Measurements from ENCODE around the gene PEX1.
"Not testable (repeated sequence)": the region's sequence is repeated elsewhere in the genome, so short reads cannot be mapped to it uniquely, and the experiment has no call there.

The PEX1 gene

DNA sequence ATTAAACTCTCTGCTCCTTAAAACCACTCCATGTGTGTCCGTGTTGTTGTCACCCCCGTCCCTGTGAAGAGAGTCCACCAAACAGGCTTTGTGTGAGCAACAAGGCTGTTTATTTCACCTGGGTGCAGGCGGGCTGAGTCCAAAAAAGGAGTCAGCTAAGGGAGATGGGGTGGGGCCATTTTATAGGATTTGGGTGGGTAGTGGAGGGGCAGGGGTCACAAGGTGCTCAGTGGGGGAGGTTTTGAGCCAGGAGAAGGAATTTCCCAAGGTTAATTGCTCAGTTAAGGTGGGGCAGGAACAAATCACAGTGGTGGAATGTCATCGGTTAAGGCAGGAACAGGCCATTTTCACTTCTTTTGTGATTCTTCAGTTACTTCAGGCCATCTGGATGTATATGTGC lies 49.2 kb downstream of the PEX1 start:
- H3K4me2 ChIP-seq (ENCODE audit: low read length, poor library complexity, severe bottlenecking); H3K9me3 ChIP-seq (ENCODE audit: control insufficient read depth, low read length): not testable (repeated sequence)
- WGBS = 95% methylated on average over 4 of the region's 4 CpGs

DNA sequence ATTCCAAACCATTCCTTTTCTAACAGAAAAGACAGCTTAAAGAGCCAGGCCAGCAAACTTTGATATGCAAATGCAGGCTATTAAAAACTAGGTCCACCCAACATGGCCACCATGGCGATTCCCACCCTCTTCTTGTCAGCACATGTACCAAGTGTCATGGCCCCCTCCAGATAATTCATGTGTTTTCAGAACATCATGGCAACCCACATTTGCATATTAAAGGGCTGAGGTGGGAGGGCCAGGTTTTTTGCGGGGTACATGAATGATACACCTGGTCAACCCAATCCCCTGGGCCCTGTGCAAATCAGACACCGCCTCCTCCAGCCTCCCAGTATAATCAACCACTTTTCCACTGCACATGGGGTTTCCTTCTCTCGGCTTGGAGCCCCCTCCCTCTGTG lies 49.6 kb downstream of the PEX1 start:
- Histone ChIP-seq H4K91ac (ENCODE audit: low read length) (no peak overlapping the region), H2BK15ac (ENCODE audit: low read depth, poor library complexity, severe bottlenecking) (no peak overlapping the region), H3K27ac (ENCODE audit: low read length, poor library complexity, severe bottlenecking) (no peak overlapping the region), H2BK120ac (ENCODE audit: low read depth, low read length) (no peak overlapping the region), H3K4me2 (ENCODE audit: low read length, poor library complexity, severe bottlenecking) (no peak overlapping the region), H2AK5ac (ENCODE audit: low read length, severe bottlenecking) (no peak overlapping the region), H3K4ac (ENCODE audit: low read depth in 1 of 2, low read length in 2 of 2) (no peak overlapping the region), H3K27me3 (ENCODE audit: control insufficient read depth in 1 of 2, insufficient read depth in 1 of 2, low read length in 2 of 2) (no peaks in the 10 kb centered on the region), H3K4me1 (ENCODE audit: control insufficient read depth, insufficient read depth, low read depth, low read length) (no peaks in the 10 kb centered on the region), H2AFZ (ENCODE audit: low read depth, low read length) (no peak overlapping the region), H3K4me3 (ENCODE audit: insufficient read depth in 1 of 2, low read depth in 1 of 2, low read length in 2 of 2) (no peak overlapping the region), H3K9me3 (ENCODE audit: control insufficient read depth, low read length) (no peaks in the 10 kb centered on the region), H3K79me1 (replicated peaks; ENCODE audit: low read length, poor library complexity, severe bottlenecking) (no peaks in the 10 kb centered on the region), H2BK12ac (ENCODE audit: low read length in 2 of 2) (no peak overlapping the region), H3K36me3 (ENCODE audit: control insufficient read depth in 1 of 2, insufficient read depth in 2 of 2, low read depth in 1 of 2, low read length in 2 of 2) (peaks cover 0 to 9% of the 10 kb centered on the region in 2 experiments), H3K9ac (ENCODE audit: low read length) (no peak overlapping the region), H3K23ac (ENCODE audit: low read length in 2 of 2) (no peak overlapping the region), H3K18ac (ENCODE audit: low read depth in 1 of 2, low read length in 2 of 2) (no peak overlapping the region), H2BK5ac (ENCODE audit: low read depth, low read length, poor library complexity, severe bottlenecking) (no peak overlapping the region), H4K8ac (ENCODE audit: low read length) (no peak overlapping the region), H3K14ac (ENCODE audit: low read length in 2 of 2) (no peak overlapping the region)
- WGBS = 100% methylated on average over 4 of the region's 4 CpGs
- no peak for DNase-seq

More for the DNA sequence above, 49.2 kb downstream of the PEX1 start:
- H2BK15ac ChIP-seq (ENCODE audit: low read depth, poor library complexity, severe bottlenecking); H3K36me3 ChIP-seq (ENCODE audit: control insufficient read depth in 1 of 2, insufficient read depth in 2 of 2, low read depth in 1 of 2, low read length in 2 of 2); H3K23ac ChIP-seq (ENCODE audit: low read length in 2 of 2); H3K18ac ChIP-seq (ENCODE audit: low read depth in 1 of 2, low read length in 2 of 2); H2AFZ ChIP-seq (ENCODE audit: low read depth, low read length); DNase-seq; H3K4ac ChIP-seq (ENCODE audit: low read depth in 1 of 2, low read length in 2 of 2); H3K14ac ChIP-seq (ENCODE audit: low read length in 2 of 2); H3K4me1 ChIP-seq (ENCODE audit: control insufficient read depth, insufficient read depth, low read depth, low read length); H3K79me1 ChIP-seq (replicated peaks; ENCODE audit: low read length, poor library complexity, severe bottlenecking); H3K27me3 ChIP-seq (ENCODE audit: control insufficient read depth in 1 of 2, insufficient read depth in 1 of 2, low read length in 2 of 2); H3K27ac ChIP-seq (ENCODE audit: low read length, poor library complexity, severe bottlenecking); H3K9ac ChIP-seq (ENCODE audit: low read length); H4K8ac ChIP-seq (ENCODE audit: low read length); H2AK5ac ChIP-seq (ENCODE audit: low read length, severe bottlenecking); H2BK120ac ChIP-seq (ENCODE audit: low read depth, low read length); H3K4me3 ChIP-seq (ENCODE audit: insufficient read depth in 1 of 2, low read depth in 1 of 2, low read length in 2 of 2); H2BK12ac ChIP-seq (ENCODE audit: low read length in 2 of 2); H4K91ac ChIP-seq (ENCODE audit: low read length); H2BK5ac ChIP-seq (ENCODE audit: low read depth, low read length, poor library complexity, severe bottlenecking): not testable (repeated sequence)

GRCh38 chr7:92478095-92478494 lies 50.2 kb downstream of the PEX1 start:
- no peak overlapping the region for H2BK12ac ChIP-seq (ENCODE audit: low read length in 2 of 2)

GRCh38 chr7:92477681-92478080 lies 50.6 kb downstream of the PEX1 start, which contains the start of gene ERVW-1:
Gene ERVW-1, minus strand, starts transcription at chr7:92477946. Its CDS starts 7,565 bp downstream, at chr7:92470381.
- H2AFZ ChIP-seq (ENCODE audit: low read depth, low read length); DNase-seq; H3K79me1 ChIP-seq (replicated peaks; ENCODE audit: low read length, poor library complexity, severe bottlenecking); H3K9me3 ChIP-seq (ENCODE audit: control insufficient read depth, low read length); H3K36me3 ChIP-seq (ENCODE audit: control insufficient read depth in 1 of 2, insufficient read depth in 2 of 2, low read depth in 1 of 2, low read length in 2 of 2); H2AK5ac ChIP-seq (ENCODE audit: low read length, severe bottlenecking); H4K91ac ChIP-seq (ENCODE audit: low read length); H2BK120ac ChIP-seq (ENCODE audit: low read depth, low read length); H4K8ac ChIP-seq (ENCODE audit: low read length); H2BK5ac ChIP-seq (ENCODE audit: low read depth, low read length, poor library complexity, severe bottlenecking); H3K27ac ChIP-seq (ENCODE audit: low read length, poor library complexity, severe bottlenecking); H3K9ac ChIP-seq (ENCODE audit: low read length); H2BK12ac ChIP-seq (ENCODE audit: low read length in 2 of 2); H3K4me3 ChIP-seq (ENCODE audit: insufficient read depth in 1 of 2, low read depth in 1 of 2, low read length in 2 of 2); H3K23ac ChIP-seq (ENCODE audit: low read length in 2 of 2); H3K4ac ChIP-seq (ENCODE audit: low read depth in 1 of 2, low read length in 2 of 2); H3K4me1 ChIP-seq (ENCODE audit: control insufficient read depth, insufficient read depth, low read depth, low read length); H3K27me3 ChIP-seq (ENCODE audit: control insufficient read depth in 1 of 2, insufficient read depth in 1 of 2, low read length in 2 of 2); H3K18ac ChIP-seq (ENCODE audit: low read depth in 1 of 2, low read length in 2 of 2); H3K14ac ChIP-seq (ENCODE audit: low read length in 2 of 2); H2BK15ac ChIP-seq (ENCODE audit: low read depth, poor library complexity, severe bottlenecking); H3K4me2 ChIP-seq (ENCODE audit: low read length, poor library complexity, severe bottlenecking): not testable (repeated sequence)
- WGBS = 98% methylated on average over 11 of the region's 11 CpGs

More at GRCh38 chr7:92478095-92478494, 50.2 kb downstream of the PEX1 start:
- Histone ChIP-seq H2BK15ac (ENCODE audit: low read depth, poor library complexity, severe bottlenecking) (no peak overlapping the region), H3K27ac (ENCODE audit: low read length, poor library complexity, severe bottlenecking) (no peak overlapping the region), H2AK5ac (ENCODE audit: low read length, severe bottlenecking) (no peak overlapping the region), H3K4me3 (ENCODE audit: insufficient read depth in 1 of 2, low read depth in 1 of 2, low read length in 2 of 2) (no peak overlapping the region), H3K36me3 (ENCODE audit: control insufficient read depth in 1 of 2, insufficient read depth in 2 of 2, low read depth in 1 of 2, low read length in 2 of 2) (peaks cover 0 to 9% of the 10 kb centered on the region in 2 experiments), H3K4ac (ENCODE audit: low read depth in 1 of 2, low read length in 2 of 2) (no peak overlapping the region), H3K14ac (ENCODE audit: low read length in 2 of 2) (no peak overlapping the region), H3K9ac (ENCODE audit: low read length) (no peak overlapping the region), H4K91ac (ENCODE audit: low read length) (no peak overlapping the region), H3K27me3 (ENCODE audit: control insufficient read depth in 1 of 2, insufficient read depth in 1 of 2, low read length in 2 of 2) (no peaks in the 10 kb centered on the region), H3K23ac (ENCODE audit: low read length in 2 of 2) (no peak overlapping the region), H3K79me1 (replicated peaks; ENCODE audit: low read length, poor library complexity, severe bottlenecking) (no peaks in the 10 kb centered on the region), H2BK120ac (ENCODE audit: low read depth, low read length) (no peak overlapping the region), H3K4me1 (ENCODE audit: control insufficient read depth, insufficient read depth, low read depth, low read length) (no peaks in the 10 kb centered on the region), H4K8ac (ENCODE audit: low read length) (no peak overlapping the region), H3K9me3 (ENCODE audit: control insufficient read depth, low read length) (no peaks in the 10 kb centered on the region), H2AFZ (ENCODE audit: low read depth, low read length) (no peak overlapping the region), H3K18ac (ENCODE audit: low read depth in 1 of 2, low read length in 2 of 2) (no peak overlapping the region), H2BK5ac (ENCODE audit: low read depth, low read length, poor library complexity, severe bottlenecking) (no peak overlapping the region), H3K4me2 (ENCODE audit: low read length, poor library complexity, severe bottlenecking) (no peak overlapping the region)
- 93% methylated on average over 9 of the region's 9 CpGs for WGBS
- no peak for DNase-seq

Data from mesenchymal stem cell (in vitro differentiated cells and primary cell).